Airway epithelial cell (primary cell): Measurements from ENCODE around the gene GAS6. TPM values are rescaled to one million over a fixed set of nuclear protein-coding genes. Genes with fewer than 3 reads are reported as not detected.

Source experiments
- total RNA-seq: library from RNA; depleted of rRNA; stranded (reverse); fragments of >200 nt; gene quantifications from 2 replicates; pipeline ENCODE4 v1.2.3, GENCODE V29; 2015

The GAS6 gene
- total RNA-seq = 118 and 128 TPM in 2 replicates

GRCh38 chr13:113863524-113864272 lies at the start of gene GAS6:
Gene GAS6 (minus strand): TSS chr13:113864076. CDS start chr13:113863920, 156 bp downstream.

Other genes with a start within 250 kb of the GAS6 start
- not detected in 2 replicates for gene ATP4B, start 205.9 kb downstream of the GAS6 start, total RNA-seq
- gene GRK1, start 196.9 kb downstream of the GAS6 start, total RNA-seq = not detected in 2 replicates
- 0.42 and 1.7 TPM in 2 replicates for gene TMEM255B, start 104.8 kb downstream of the GAS6 start, total RNA-seq
- gene C13orf46, start 110.0 kb upstream of the GAS6 start, total RNA-seq = not detected in 2 replicates